ENCODE data around the gene XIRP1.

- TF ChIP-seq CTCF (IDR thresholded peaks at IDR 0.05), result no peak
- no peak for TF ChIP-seq POLR2A (IDR thresholded peaks at IDR 0.05)
Measured at GRCh38 chr3:39209329-39209970, 17.1 kb upstream of the XIRP1 start.
